ENCODE measurements around the gene CLEC14A.

Gene CLEC14A

GRCh38 chr14:38286452-38286851, 30.6 kb upstream of the CLEC14A start:
- DNase-seq (ENCODE audit: low spot score), result no peak
- TF ChIP-seq, protein P1, sequence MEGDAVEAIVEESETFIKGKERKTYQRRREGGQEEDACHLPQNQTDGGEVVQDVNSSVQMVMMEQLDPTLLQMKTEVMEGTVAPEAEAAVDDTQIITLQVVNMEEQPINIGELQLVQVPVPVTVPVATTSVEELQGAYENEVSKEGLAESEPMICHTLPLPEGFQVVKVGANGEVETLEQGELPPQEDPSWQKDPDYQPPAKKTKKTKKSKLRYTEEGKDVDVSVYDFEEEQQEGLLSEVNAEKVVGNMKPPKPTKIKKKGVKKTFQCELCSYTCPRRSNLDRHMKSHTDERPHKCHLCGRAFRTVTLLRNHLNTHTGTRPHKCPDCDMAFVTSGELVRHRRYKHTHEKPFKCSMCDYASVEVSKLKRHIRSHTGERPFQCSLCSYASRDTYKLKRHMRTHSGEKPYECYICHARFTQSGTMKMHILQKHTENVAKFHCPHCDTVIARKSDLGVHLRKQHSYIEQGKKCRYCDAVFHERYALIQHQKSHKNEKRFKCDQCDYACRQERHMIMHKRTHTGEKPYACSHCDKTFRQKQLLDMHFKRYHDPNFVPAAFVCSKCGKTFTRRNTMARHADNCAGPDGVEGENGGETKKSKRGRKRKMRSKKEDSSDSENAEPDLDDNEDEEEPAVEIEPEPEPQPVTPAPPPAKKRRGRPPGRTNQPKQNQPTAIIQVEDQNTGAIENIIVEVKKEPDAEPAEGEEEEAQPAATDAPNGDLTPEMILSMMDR (IDR thresholded peaks at IDR 0.05; ENCODE audit: extremely low read depth, insufficient read depth, missing control alignments), result no peak
- in situ Hi-C loops (cut with MboI; ENCODE audit: low pct_unique_long_range_greater_than_20kb, low sequenced_read_pairs, unreplicated experiment), result no loop called here

DNA sequence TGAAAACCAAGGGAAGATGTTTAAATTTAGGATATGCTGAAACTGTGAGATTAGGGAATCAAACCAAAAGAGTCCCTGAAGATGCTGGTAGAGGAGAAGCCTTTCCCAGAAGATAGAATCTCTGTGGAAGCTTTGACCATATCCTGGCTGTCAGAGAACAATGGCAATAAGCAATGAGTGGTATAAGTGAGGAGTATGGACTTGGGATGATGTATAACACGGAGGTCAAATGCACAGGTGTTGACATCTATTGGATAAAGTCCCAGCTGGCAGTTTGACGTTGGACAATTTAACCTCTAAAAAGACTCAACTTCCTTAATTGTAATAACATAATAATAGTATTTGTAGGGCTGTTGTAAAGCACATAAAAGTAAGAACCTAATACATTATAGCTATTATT, 30.1 kb upstream of the CLEC14A start:
- in situ Hi-C loops (cut with MboI; ENCODE audit: low pct_unique_long_range_greater_than_20kb, low sequenced_read_pairs, unreplicated experiment), result no loop called here
- TF ChIP-seq, protein P1 (IDR thresholded peaks at IDR 0.05; ENCODE audit: extremely low read depth, insufficient read depth, missing control alignments), result no peak

GRCh38 chr14:38282936-38283335, 27.0 kb upstream of the CLEC14A start:
- TF ChIP-seq, protein P1 (IDR thresholded peaks at IDR 0.05; ENCODE audit: extremely low read depth, insufficient read depth, missing control alignments), result no peak
- DNase-seq (ENCODE audit: low spot score), result no peak
- in situ Hi-C loops (cut with MboI; ENCODE audit: low pct_unique_long_range_greater_than_20kb, low sequenced_read_pairs, unreplicated experiment), result no loop called here

More for the DNA sequence above, 30.1 kb upstream of the CLEC14A start:
- no peak for DNase-seq (ENCODE audit: low spot score)

- TF ChIP-seq, protein P1 (IDR thresholded peaks at IDR 0.05; ENCODE audit: extremely low read depth, insufficient read depth, missing control alignments), result no peak
- no peak for DNase-seq (ENCODE audit: low spot score)
- in situ Hi-C loops (cut with MboI; ENCODE audit: low pct_unique_long_range_greater_than_20kb, low sequenced_read_pairs, unreplicated experiment), result no loop called here
Measured at GRCh38 chr14:38280081-38280480, 24.2 kb upstream of the CLEC14A start.

DNA sequence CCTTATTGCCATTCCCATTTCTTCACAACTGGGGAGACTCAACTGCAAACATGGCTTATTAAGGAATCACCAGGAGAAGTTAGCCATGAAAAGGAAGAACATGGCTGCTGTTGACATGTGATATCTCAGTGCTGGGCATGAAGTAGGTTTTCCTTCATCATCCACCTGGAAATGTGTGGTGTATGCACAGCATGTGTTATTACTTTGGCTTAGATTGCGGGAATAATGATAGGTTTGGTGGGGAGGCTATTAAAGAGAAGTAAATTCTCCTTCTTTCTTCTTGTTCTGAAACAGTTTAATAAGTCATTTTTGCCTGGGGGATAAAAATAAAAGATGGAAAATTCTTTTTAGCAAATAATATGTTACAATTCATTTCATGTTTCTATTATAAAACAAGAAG, 23.7 kb upstream of the CLEC14A start:
- no peak for DNase-seq (ENCODE audit: low spot score)
- in situ Hi-C loops (cut with MboI; ENCODE audit: low pct_unique_long_range_greater_than_20kb, low sequenced_read_pairs, unreplicated experiment), result no loop called here
- TF ChIP-seq, protein P1 (IDR thresholded peaks at IDR 0.05; ENCODE audit: extremely low read depth, insufficient read depth, missing control alignments), result no peak

DNA sequence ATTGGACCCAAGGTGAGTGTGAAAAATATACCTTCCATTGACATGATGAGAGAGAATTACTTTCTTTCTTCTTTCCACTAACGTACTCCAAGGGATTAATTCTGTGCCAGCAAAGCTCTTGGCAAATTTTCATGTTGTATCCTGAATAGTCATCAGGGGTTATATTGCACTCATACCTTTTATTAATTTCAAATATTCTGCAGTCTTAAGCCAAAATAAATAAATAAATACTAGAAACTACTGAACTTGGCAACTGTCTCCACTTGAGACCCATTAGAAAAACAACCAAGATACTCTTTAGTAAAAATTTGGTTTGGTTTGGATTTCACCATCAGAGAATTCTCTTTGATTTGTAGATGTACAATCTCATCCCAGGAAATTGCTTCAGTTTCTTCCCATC, 22.1 kb upstream of the CLEC14A start:
- in situ Hi-C loops (cut with MboI; ENCODE audit: low pct_unique_long_range_greater_than_20kb, low sequenced_read_pairs, unreplicated experiment), result no loop called here
- no peak for DNase-seq (ENCODE audit: low spot score)
- TF ChIP-seq, protein P1 (IDR thresholded peaks at IDR 0.05; ENCODE audit: extremely low read depth, insufficient read depth, missing control alignments), result no peak

GRCh38 chr14:38262844-38263243, 7.0 kb upstream of the CLEC14A start:
- DNase-seq (ENCODE audit: low spot score), result no peak
- in situ Hi-C loops (cut with MboI; ENCODE audit: low pct_unique_long_range_greater_than_20kb, low sequenced_read_pairs, unreplicated experiment), result no loop called here
- TF ChIP-seq, protein P1 (IDR thresholded peaks at IDR 0.05; ENCODE audit: extremely low read depth, insufficient read depth, missing control alignments), result no peak
